GM23248 (cell line): ENCODE data around the gene FAM219A.

ENCODE experiments used
- EZH2 ChIP-seq: fragments of 200-600 bp; sonication (generic); IDR thresholded peaks from 2 replicates; pipeline ENCODE4 v1.6.1; 2018; ENCODE audit warnings: antibody characterized with exemption, mild to moderate bottlenecking; ENCODE audit not compliant: insufficient read depth, poor library complexity, severe bottlenecking
- EZH2phosphoT487 ChIP-seq: fragments of 200-600 bp; sonication (generic); IDR thresholded peaks from 2 replicates; pipeline ENCODE4 v1.6.1; 2018; ENCODE audit warnings: antibody characterized with exemption, moderate library complexity, mild to moderate bottlenecking, low read depth; ENCODE audit not compliant: insufficient read depth

GRCh38 chr9:34500623-34501267, 42.4 kb upstream of the FAM219A start:
- TF ChIP-seq EZH2 (no peak), EZH2phosphoT487 (no peak)
